Kidney (tissue), 14 donors: ENCODE data around the gene RPL18. TPM values are rescaled to one million over a fixed set of nuclear protein-coding genes. Genes with fewer than 3 reads are reported as not detected.
A peak's percentile ranks its signal among the peaks of the same experiment; 100 is the strongest.

Experiments
- DNase-seq, 5 donors: peaks; one replicate each; pipeline ENCODE4 v3.0.0-alpha.2; 2013 to 2020
- FAIRE-seq: peaks from 2 replicates; lab custom pipeline; 2012; peaks lifted over from hg19 to GRCh38; lab: Jason Lieb, UNC
- H3K27ac ChIP-seq, 2 donors: one replicate each; pipeline ENCODE4 v1.7.0; 2013; ENCODE audit warnings: low read depth in 2 of 2, low read length in 2 of 2, inconsistent platforms in 1 of 2
- H3K27me3 ChIP-seq: one replicate; pipeline ENCODE4 v1.7.1; 2013; ENCODE audit warnings: low read length, inconsistent platforms; ENCODE audit not compliant: control insufficient read depth, insufficient read depth
- H3K36me3 ChIP-seq, 3 donors: one replicate each; pipeline versions ENCODE4 v1.7.0 to v1.7.1; 2013; ENCODE audit warnings: low read length in 3 of 3, control low read depth in 1 of 3, inconsistent platforms in 1 of 3; ENCODE audit not compliant: insufficient read depth in 3 of 3, control insufficient read depth in 2 of 3
- H3K4me1 ChIP-seq, 3 donors: one replicate each; pipeline versions ENCODE4 v1.7.0 to v1.7.1; 2013; ENCODE audit warnings: low read length in 3 of 3, inconsistent platforms in 1 of 3, low read depth in 1 of 3; ENCODE audit not compliant: control insufficient read depth in 2 of 3, insufficient read depth in 2 of 3
- H3K4me3 ChIP-seq, 3 donors: one replicate each; pipeline versions ENCODE4 v1.7.0 to v1.8.1; 2013; ENCODE audit warnings: low read length in 3 of 3, control low read depth in 1 of 3, inconsistent platforms in 1 of 3
- H3K9ac ChIP-seq, 3 donors: one replicate each; pipeline versions ENCODE4 v1.7.0 to v1.7.1; 2013; ENCODE audit warnings: low read length in 3 of 3, control low read depth in 1 of 3, inconsistent platforms in 1 of 3
- H3K9me3 ChIP-seq, 3 donors: one replicate each; pipeline versions ENCODE4 v1.7.0 to v1.7.1; 2013; ENCODE audit warnings: low read length in 3 of 3, control low read depth in 1 of 3, inconsistent platforms in 1 of 3; ENCODE audit not compliant: control insufficient read depth in 2 of 3, insufficient read depth in 1 of 3
- intact Hi-C: fragments of 100-400 bp; cut with DNase I; formaldehyde crosslinking; loops from one replicate; pipeline ENCODE4 v1.11.1; 2022
- polyA plus RNA-seq: library from polyadenylated mRNA; stranded (reverse); fragments of 350-450 nt; fragmentation: Illumina TruSeq; extraction: RNeasy Lipid Tissue Mini Kit (QIAGEN cat#74804); gene quantifications from one replicate; pipeline ENCODE4 v1.2.3, GENCODE V29; 2014; ENCODE audit warnings: low read depth, low replicate concordance; ENCODE audit not compliant: insufficient read depth
- total RNA-seq: library from RNA; stranded (reverse); fragmentation: NEBNext Ultra II Directional; extraction: Animal tissue kit (Norgen Biotek cat#: 25700); gene quantifications from one replicate; pipeline ENCODE4 v1.2.1, GENCODE V29; 2021
- TF ChIP-seq, protein P1 (sequence below): IDR thresholded peaks from 3 replicates; pipeline ENCODE4 v1.5.1; 2012; ENCODE audit warnings: mild to moderate bottlenecking, moderate library complexity, borderline replicate concordance; ENCODE audit not compliant: insufficient read depth; ENCODE audit errors: extremely low read depth
- donor health status: control.
- donor health status: control.
- donor health status: control.
- donor health status: control.
- donor health status: control.
- donor health status: DM: yes; HTN: yes; CAD: no.
- donor health status: Normal renal cell carcinoma (clear cell type).

The RPL18 gene
- total and polyA plus RNA-seq, 2 donors from 2014 or later: 986 to 1,596 TPM

DNA sequence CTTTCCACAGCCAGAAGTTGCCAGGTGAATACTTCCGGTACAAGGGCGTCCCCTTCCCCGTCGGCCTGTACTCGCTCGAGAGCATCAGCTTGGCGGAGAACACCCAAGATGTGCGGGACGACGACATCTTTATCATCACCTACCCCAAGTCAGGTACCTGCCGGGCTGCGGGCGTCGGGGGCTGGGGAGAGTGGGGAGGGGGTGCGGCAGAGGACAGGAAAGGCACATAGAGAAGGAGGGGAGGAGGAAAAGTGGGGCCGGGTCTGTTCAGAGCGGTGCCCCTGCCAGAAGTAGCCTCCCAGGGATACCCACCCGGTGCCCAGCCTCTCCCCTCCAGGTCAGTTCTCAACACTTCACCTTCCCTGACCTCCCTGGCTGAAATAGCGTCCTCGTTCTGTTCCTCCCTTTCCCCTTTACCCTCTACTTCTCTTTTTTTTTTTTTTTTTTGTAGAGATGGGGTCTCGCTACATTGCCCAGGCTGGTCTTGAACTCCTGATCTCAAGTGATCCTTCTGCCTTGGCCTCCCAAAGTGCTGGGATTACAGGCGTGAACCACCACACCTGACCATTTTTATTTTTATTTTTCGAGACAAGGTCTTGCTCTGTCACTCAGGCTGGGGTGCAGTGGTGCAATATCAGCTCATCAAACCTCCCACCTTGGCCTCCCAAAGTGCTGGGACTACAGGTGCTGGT, 42.9 kb downstream of the RPL18 start:
- TF ChIP-seq, protein P1, sequence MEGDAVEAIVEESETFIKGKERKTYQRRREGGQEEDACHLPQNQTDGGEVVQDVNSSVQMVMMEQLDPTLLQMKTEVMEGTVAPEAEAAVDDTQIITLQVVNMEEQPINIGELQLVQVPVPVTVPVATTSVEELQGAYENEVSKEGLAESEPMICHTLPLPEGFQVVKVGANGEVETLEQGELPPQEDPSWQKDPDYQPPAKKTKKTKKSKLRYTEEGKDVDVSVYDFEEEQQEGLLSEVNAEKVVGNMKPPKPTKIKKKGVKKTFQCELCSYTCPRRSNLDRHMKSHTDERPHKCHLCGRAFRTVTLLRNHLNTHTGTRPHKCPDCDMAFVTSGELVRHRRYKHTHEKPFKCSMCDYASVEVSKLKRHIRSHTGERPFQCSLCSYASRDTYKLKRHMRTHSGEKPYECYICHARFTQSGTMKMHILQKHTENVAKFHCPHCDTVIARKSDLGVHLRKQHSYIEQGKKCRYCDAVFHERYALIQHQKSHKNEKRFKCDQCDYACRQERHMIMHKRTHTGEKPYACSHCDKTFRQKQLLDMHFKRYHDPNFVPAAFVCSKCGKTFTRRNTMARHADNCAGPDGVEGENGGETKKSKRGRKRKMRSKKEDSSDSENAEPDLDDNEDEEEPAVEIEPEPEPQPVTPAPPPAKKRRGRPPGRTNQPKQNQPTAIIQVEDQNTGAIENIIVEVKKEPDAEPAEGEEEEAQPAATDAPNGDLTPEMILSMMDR: no peak
- no peak overlapping the region for H3K4me3 ChIP-seq
- no peak overlapping the region for H3K9ac ChIP-seq
- FAIRE-seq: no peak
- intact Hi-C loops: no loop called here
- no peaks in the 10 kb centered on the region for H3K4me1 ChIP-seq
- no peak overlapping the region for H3K27ac ChIP-seq
- H3K9me3 ChIP-seq: no peaks in the 10 kb centered on the region
- DNase-seq: no peak
- H3K27me3 ChIP-seq: no peaks in the 10 kb centered on the region
- no peaks in the 10 kb centered on the region for H3K36me3 ChIP-seq

DNA sequence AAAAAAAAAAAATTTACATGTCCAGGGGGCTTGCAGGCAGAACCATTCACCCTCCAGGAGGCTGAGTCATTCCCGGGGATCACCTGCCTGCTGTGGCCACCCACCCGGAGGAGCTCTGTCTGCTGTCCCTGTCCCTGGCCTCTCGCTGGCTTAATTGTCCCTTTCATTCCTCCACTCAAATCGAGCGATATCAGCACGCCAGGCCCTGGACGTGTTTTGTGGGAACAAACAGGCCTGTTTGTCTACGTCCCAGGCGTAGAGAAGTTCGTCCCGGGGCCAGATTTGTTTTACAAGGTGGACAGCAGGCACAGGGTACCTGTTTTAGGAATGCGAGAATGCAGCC, 45.8 kb downstream of the RPL18 start:
- intact Hi-C loops: no loop called here

DNA sequence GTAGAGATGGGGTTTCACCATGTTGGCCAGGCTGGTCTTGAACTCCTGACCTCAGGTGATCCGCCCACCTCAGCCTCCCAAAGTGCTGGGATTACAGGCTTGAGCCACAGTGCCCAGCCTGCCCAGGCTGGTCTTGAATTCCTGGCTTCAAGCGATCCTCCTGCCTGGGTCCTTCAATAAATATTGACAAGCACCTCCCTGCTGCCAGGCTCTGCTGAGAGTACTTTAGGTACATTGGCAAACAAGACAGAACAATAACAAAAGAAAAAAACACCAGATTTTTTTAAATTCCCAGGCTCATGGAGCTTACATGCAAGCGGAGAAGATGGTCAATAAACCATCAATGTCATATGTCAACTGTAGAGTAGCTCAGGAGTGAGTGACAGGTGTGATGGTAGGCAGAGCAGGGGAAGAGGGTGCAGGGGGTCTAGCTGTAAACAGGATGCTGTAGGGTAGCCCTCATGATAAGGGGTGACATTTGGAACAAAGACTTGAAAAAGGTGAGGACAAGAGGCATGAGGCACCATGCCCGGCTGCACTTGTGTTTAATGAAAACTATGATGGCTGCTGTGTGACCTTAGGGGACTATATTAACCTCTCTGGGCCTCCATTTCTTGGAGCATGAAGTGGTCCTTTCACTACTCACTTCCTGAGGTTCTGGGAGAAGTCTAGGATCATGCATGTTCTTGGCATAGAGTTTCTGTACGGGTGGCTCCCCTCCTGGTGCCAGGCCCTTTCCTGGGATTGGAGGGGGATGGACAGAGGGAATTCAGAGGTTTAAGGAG, 47.4 kb downstream of the RPL18 start:
- Histone ChIP-seq H3K9me3 (no peaks in the 10 kb centered on the region), H3K27me3 (no peaks in the 10 kb centered on the region), H3K4me1 (peaks cover 0 to 4% (median 0%) of the 10 kb centered on the region in 3 donors), H3K36me3 (no peaks in the 10 kb centered on the region), H3K27ac (no peak overlapping the region), H3K4me3 (no peak overlapping the region), H3K9ac (no peak overlapping the region)
- FAIRE-seq: no peak
- DNase-seq: no peak
- intact Hi-C loops: no loop called here
- TF ChIP-seq, protein P1: no peak

More for the DNA sequence above, 45.8 kb downstream of the RPL18 start:
- Histone ChIP-seq H3K9me3 (no peaks in the 10 kb centered on the region), H3K9ac (no peak overlapping the region), H3K27me3 (no peaks in the 10 kb centered on the region), H3K4me3 (no peak overlapping the region), H3K4me1 (peaks cover 0 to 4% (median 0%) of the 10 kb centered on the region in 3 donors), H3K36me3 (no peaks in the 10 kb centered on the region), H3K27ac (no peak overlapping the region)
- DNase-seq (peak in 2 of 5 donors; percentile 54 to 65), FAIRE-seq (no peak)
- TF ChIP-seq, protein P1: no peak
